ENCODE results near the gene RNASE4. TPM values are rescaled to one million over a fixed set of nuclear protein-coding genes. Genes with fewer than 3 reads are reported as not detected.
"Not testable (repeated sequence)": the region's sequence is repeated elsewhere in the genome, so short reads cannot be mapped to it uniquely, and the experiment has no call there.

Gene RNASE4
- total RNA-seq, 2 experiments from 2014 or later: 0.75 to 2.1 TPM

GRCh38 chr14:20720741-20721140, 36.4 kb downstream of the RNASE4 start:
- peaks cover 3% of the 10 kb centered on the region for H3K4me1 Mint-ChIP-seq
- H3K4me3 Mint-ChIP-seq: no peak overlapping the region
- DNase-seq (no peak), ATAC-seq (no peak)
- CTCF ChIA-PET: no interaction called here
- H3K27me3 Mint-ChIP-seq: peaks cover 56% of the 10 kb centered on the region
- H3K27ac Mint-ChIP-seq: no peak overlapping the region
- H3K36me3 Mint-ChIP-seq: no peaks in the 10 kb centered on the region
- H3K9me3 Mint-ChIP-seq (ENCODE audit: low read depth): no peaks in the 10 kb centered on the region

- DNase-seq (no peak), ATAC-seq (no peak)
- CTCF ChIA-PET: no interaction called here
- H3K27ac Mint-ChIP-seq: no peak overlapping the region
- H3K4me1 Mint-ChIP-seq: peaks cover 3% of the 10 kb centered on the region
- no peaks in the 10 kb centered on the region for H3K36me3 Mint-ChIP-seq
- peaks cover 55% of the 10 kb centered on the region for H3K27me3 Mint-ChIP-seq
- H3K4me3 Mint-ChIP-seq: no peak overlapping the region
- no peaks in the 10 kb centered on the region for H3K9me3 Mint-ChIP-seq (ENCODE audit: low read depth)
Measured at GRCh38 chr14:20722016-20722415, 37.7 kb downstream of the RNASE4 start.

GRCh38 chr14:20723488-20723887, 39.1 kb downstream of the RNASE4 start:
- Mint-ChIP-seq H3K4me3 (no peak overlapping the region), H3K9me3 (ENCODE audit: low read depth) (no peaks in the 10 kb centered on the region), H3K27ac (no peak overlapping the region), H3K4me1 (peaks cover 3% of the 10 kb centered on the region), H3K36me3 (no peaks in the 10 kb centered on the region), H3K27me3 (peaks cover 57% of the 10 kb centered on the region)
- no peak for DNase-seq
- CTCF ChIA-PET: no interaction called here
- ATAC-seq: peak; percentile 39

- DNase-seq; H3K4me1 Mint-ChIP-seq; CTCF ChIA-PET; H3K4me3 Mint-ChIP-seq; H3K9me3 Mint-ChIP-seq (ENCODE audit: low read depth); H3K27ac Mint-ChIP-seq; ATAC-seq; H3K36me3 Mint-ChIP-seq: not testable (repeated sequence)
- peaks cover 51% of the 10 kb centered on the region for H3K27me3 Mint-ChIP-seq
Measured at GRCh38 chr14:20726121-20726520, 41.8 kb downstream of the RNASE4 start.

- Mint-ChIP-seq H3K4me1 (no peaks in the 10 kb centered on the region), H3K27me3 (peaks cover 50% of the 10 kb centered on the region), H3K27ac (no peak overlapping the region), H3K36me3 (no peaks in the 10 kb centered on the region), H3K9me3 (ENCODE audit: low read depth) (no peaks in the 10 kb centered on the region), H3K4me3 (no peak overlapping the region)
- DNase-seq (no peak), ATAC-seq (no peak)
- CTCF ChIA-PET: no interaction called here
Measured at GRCh38 chr14:20726531-20726930, 42.2 kb downstream of the RNASE4 start.

GRCh38 chr14:20730891-20731290, 46.5 kb downstream of the RNASE4 start:
- Mint-ChIP-seq H3K36me3 (no peaks in the 10 kb centered on the region), H3K27me3 (peaks cover 24% of the 10 kb centered on the region), H3K4me3 (no peak overlapping the region), H3K27ac (no peak overlapping the region), H3K9me3 (ENCODE audit: low read depth) (no peaks in the 10 kb centered on the region), H3K4me1 (no peaks in the 10 kb centered on the region)
- DNase-seq: no peak
- ATAC-seq: no peak
- CTCF ChIA-PET: interaction anchor here (0.8 kb wide), 1 partner anchor 143 kb away, joined by 3 read pairs; no protein-coding TSS in a partner anchor

- H3K27ac Mint-ChIP-seq: no peak overlapping the region
- H3K36me3 Mint-ChIP-seq: no peaks in the 10 kb centered on the region
- peaks cover 15% of the 10 kb centered on the region for H3K27me3 Mint-ChIP-seq
- DNase-seq (no peak), ATAC-seq (no peak)
- no peaks in the 10 kb centered on the region for H3K4me1 Mint-ChIP-seq
- CTCF ChIA-PET: interaction anchor here (0.6 kb wide), 1 partner anchor 21 kb away, joined by 4 read pairs; no protein-coding TSS in a partner anchor
- no peak overlapping the region for H3K4me3 Mint-ChIP-seq
- H3K9me3 Mint-ChIP-seq (ENCODE audit: low read depth): no peaks in the 10 kb centered on the region
Measured at GRCh38 chr14:20732477-20732876, 48.1 kb downstream of the RNASE4 start.

GRCh38 chr14:20732979-20733635, 48.7 kb downstream of the RNASE4 start:
- H3K27ac Mint-ChIP-seq: no peak overlapping the region
- CTCF ChIA-PET: no interaction called here
- H3K9me3 Mint-ChIP-seq (ENCODE audit: low read depth): no peaks in the 10 kb centered on the region
- ATAC-seq (no peak), DNase-seq (no peak)
- no peaks in the 10 kb centered on the region for H3K4me1 Mint-ChIP-seq
- peaks cover 10% of the 10 kb centered on the region for H3K27me3 Mint-ChIP-seq
- no peaks in the 10 kb centered on the region for H3K36me3 Mint-ChIP-seq
- H3K4me3 Mint-ChIP-seq: no peak overlapping the region

GRCh38 chr14:20733684-20734429, 49.5 kb downstream of the RNASE4 start:
- no peak for ATAC-seq
- Mint-ChIP-seq H3K4me3 (no peak overlapping the region), H3K27ac (no peak overlapping the region), H3K36me3 (no peaks in the 10 kb centered on the region), H3K9me3 (ENCODE audit: low read depth) (no peaks in the 10 kb centered on the region), H3K4me1 (no peaks in the 10 kb centered on the region), H3K27me3 (peaks cover 13% of the 10 kb centered on the region)
- no peak for DNase-seq
- CTCF ChIA-PET: no interaction called here

GRCh38 chr14:20734430-20734806, 50.1 kb downstream of the RNASE4 start:
- ATAC-seq (no peak), DNase-seq (no peak)
- Mint-ChIP-seq H3K4me1 (no peaks in the 10 kb centered on the region), H3K36me3 (no peaks in the 10 kb centered on the region), H3K4me3 (no peak overlapping the region), H3K9me3 (ENCODE audit: low read depth) (no peaks in the 10 kb centered on the region), H3K27ac (no peak overlapping the region), H3K27me3 (peaks cover 14% of the 10 kb centered on the region)
- CTCF ChIA-PET: interaction anchor here (0.8 kb wide), 1 partner anchor 15 kb away, joined by 3 read pairs; no protein-coding TSS in a partner anchor

- not testable (repeated sequence) for H3K36me3 Mint-ChIP-seq; H3K9me3 Mint-ChIP-seq (ENCODE audit: low read depth); ATAC-seq; DNase-seq; H3K4me1 Mint-ChIP-seq; H3K4me3 Mint-ChIP-seq; H3K27ac Mint-ChIP-seq
- peaks cover 21% of the 10 kb centered on the region for H3K27me3 Mint-ChIP-seq
- CTCF ChIA-PET: interaction anchor here (1.0 to 1.6 kb wide), 2 partner anchors 9 to 20 kb away, joined by 4 read pairs; no protein-coding TSS in a partner anchor
Measured at GRCh38 chr14:20738292-20738691, 53.9 kb downstream of the RNASE4 start.

- CTCF ChIA-PET: no interaction called here
- H3K27me3 Mint-ChIP-seq: peaks cover 16% of the 10 kb centered on the region
- H3K27ac Mint-ChIP-seq: no peak overlapping the region
- no peaks in the 10 kb centered on the region for H3K9me3 Mint-ChIP-seq (ENCODE audit: low read depth)
- DNase-seq (no peak), ATAC-seq (no peak)
- H3K4me1 Mint-ChIP-seq: no peaks in the 10 kb centered on the region
- H3K4me3 Mint-ChIP-seq: no peak overlapping the region
- H3K36me3 Mint-ChIP-seq: no peaks in the 10 kb centered on the region
Measured at GRCh38 chr14:20742132-20742531, 57.8 kb downstream of the RNASE4 start.

GRCh38 chr14:20743556-20743955, 59.2 kb downstream of the RNASE4 start:
- no peak for ATAC-seq
- CTCF ChIA-PET: no interaction called here

More at GRCh38 chr14:20743556-20743955, 59.2 kb downstream of the RNASE4 start:
- no peak overlapping the region for H3K4me3 Mint-ChIP-seq
- H3K36me3 Mint-ChIP-seq: no peaks in the 10 kb centered on the region
- H3K27ac Mint-ChIP-seq: no peak overlapping the region
- DNase-seq: no peak
- H3K9me3 Mint-ChIP-seq (ENCODE audit: low read depth): no peaks in the 10 kb centered on the region
- no peaks in the 10 kb centered on the region for H3K4me1 Mint-ChIP-seq
- peaks cover 15% of the 10 kb centered on the region for H3K27me3 Mint-ChIP-seq
